Effector memory CD8-positive, alpha-beta T cell (primary cell): Measurements from ENCODE around the gene CCDC149.

ENCODE experiments used
- ATAC-seq: fragments of 150-1000 bp; cut with Tn5 transposase; replicated peaks from 2 replicates; pipeline ENCODE4 v1.10.0; 2021; ENCODE audit warnings: mild to moderate bottlenecking, moderate library complexity
- DNase-seq, 3 experiments: peaks; one replicate each; pipeline ENCODE4 v3.0.0; 2021
- H3K27ac Mint-ChIP-seq, 2 donors: one replicate each; pipeline ENCODE4 v1.8.0; 2022; ENCODE audit warnings: mild to moderate bottlenecking in 2 of 2, mixed read lengths in 2 of 2, moderate library complexity in 2 of 2
- H3K27me3 Mint-ChIP-seq, 2 donors: one replicate each; pipeline ENCODE4 v1.8.0; 2022; ENCODE audit warnings: mixed read lengths in 2 of 2
- H3K36me3 Mint-ChIP-seq: one replicate; pipeline ENCODE4 v1.8.0; 2022; ENCODE audit warnings: mild to moderate bottlenecking, moderate library complexity, mixed read lengths; ENCODE audit not compliant: insufficient read depth
- H3K4me1 Mint-ChIP-seq, 2 donors: one replicate each; pipeline ENCODE4 v1.8.0; 2022; ENCODE audit warnings: low read depth in 2 of 2, mixed read lengths in 2 of 2
- H3K4me3 Mint-ChIP-seq, 2 donors: one replicate each; pipeline ENCODE4 v1.8.0; 2022; ENCODE audit warnings: mild to moderate bottlenecking in 2 of 2, mixed read lengths in 2 of 2, moderate library complexity in 2 of 2
- H3K9me3 Mint-ChIP-seq, 2 donors: one replicate each; pipeline ENCODE4 v1.8.0; 2022; ENCODE audit warnings: mixed read lengths in 2 of 2

CCDC149 gene

GRCh38 chr4:24862073-24862751, 50.6 kb downstream of the CCDC149 start:
- Mint-ChIP-seq H3K36me3 (no peaks in the 10 kb centered on the region), H3K27me3 (peaks cover 0 to 25% of the 10 kb centered on the region in 2 donors), H3K27ac (no peak overlapping the region), H3K9me3 (peaks cover 0 to 2% of the 10 kb centered on the region in 2 donors), H3K4me3 (no peak overlapping the region), H3K4me1 (no peaks in the 10 kb centered on the region)
- DNase-seq: no peak
- no peak for ATAC-seq

- no peak for ATAC-seq
- Mint-ChIP-seq H3K27me3 (peaks cover 0 to 34% of the 10 kb centered on the region in 2 donors), H3K4me1 (no peaks in the 10 kb centered on the region), H3K27ac (no peak overlapping the region), H3K9me3 (no peaks in the 10 kb centered on the region), H3K36me3 (no peaks in the 10 kb centered on the region), H3K4me3 (no peak overlapping the region)
- no peak for DNase-seq
Measured at GRCh38 chr4:24858550-24858949, 54.3 kb downstream of the CCDC149 start.

- Mint-ChIP-seq H3K27ac (no peak overlapping the region), H3K4me3 (no peak overlapping the region), H3K4me1 (no peaks in the 10 kb centered on the region), H3K36me3 (no peaks in the 10 kb centered on the region), H3K27me3 (peaks cover 0 to 34% of the 10 kb centered on the region in 2 donors), H3K9me3 (no peaks in the 10 kb centered on the region)
- DNase-seq (no peak), ATAC-seq (no peak)
Measured at GRCh38 chr4:24858026-24858425, 54.8 kb downstream of the CCDC149 start.

- DNase-seq: no peak
Measured at GRCh38 chr4:24856586-24856985, 56.3 kb downstream of the CCDC149 start.

GRCh38 chr4:24855741-24856140, 57.1 kb downstream of the CCDC149 start:
- Mint-ChIP-seq H3K4me1 (no peaks in the 10 kb centered on the region), H3K4me3 (no peak overlapping the region), H3K27ac (no peak overlapping the region), H3K27me3 (peaks cover 0 to 34% of the 10 kb centered on the region in 2 donors), H3K9me3 (no peaks in the 10 kb centered on the region), H3K36me3 (no peaks in the 10 kb centered on the region)
- no peak for DNase-seq
- no peak for ATAC-seq

More at GRCh38 chr4:24856586-24856985, 56.3 kb downstream of the CCDC149 start:
- ATAC-seq: no peak
- H3K9me3 Mint-ChIP-seq: no peaks in the 10 kb centered on the region
- H3K4me1 Mint-ChIP-seq: no peaks in the 10 kb centered on the region
- no peaks in the 10 kb centered on the region for H3K36me3 Mint-ChIP-seq
- no peak overlapping the region for H3K4me3 Mint-ChIP-seq
- H3K27me3 Mint-ChIP-seq: peaks cover 0 to 34% of the 10 kb centered on the region in 2 donors
- no peak overlapping the region for H3K27ac Mint-ChIP-seq

- no peak overlapping the region for H3K27ac Mint-ChIP-seq
- ATAC-seq (no peak), DNase-seq (no peak)
- H3K9me3 Mint-ChIP-seq: peaks cover 0 to 7% of the 10 kb centered on the region in 2 donors
- H3K27me3 Mint-ChIP-seq: peaks cover 0 to 12% of the 10 kb centered on the region in 2 donors
- H3K4me1 Mint-ChIP-seq: no peaks in the 10 kb centered on the region
- H3K36me3 Mint-ChIP-seq: no peaks in the 10 kb centered on the region
- H3K4me3 Mint-ChIP-seq: no peak overlapping the region
Measured at GRCh38 chr4:24853142-24853541, 59.7 kb downstream of the CCDC149 start.

GRCh38 chr4:24850674-24851073, 62.2 kb downstream of the CCDC149 start:
- peaks cover 0 to 7% of the 10 kb centered on the region in 2 donors for H3K9me3 Mint-ChIP-seq
- H3K27me3 Mint-ChIP-seq: no peaks in the 10 kb centered on the region
- ATAC-seq: no peak
- H3K36me3 Mint-ChIP-seq: no peaks in the 10 kb centered on the region
- H3K4me3 Mint-ChIP-seq: no peak overlapping the region
- H3K4me1 Mint-ChIP-seq: no peaks in the 10 kb centered on the region
- DNase-seq: no peak
- no peak overlapping the region for H3K27ac Mint-ChIP-seq

GRCh38 chr4:24849756-24850155, 63.1 kb downstream of the CCDC149 start:
- no peak overlapping the region for H3K4me3 Mint-ChIP-seq
- ATAC-seq: no peak
- no peaks in the 10 kb centered on the region for H3K27me3 Mint-ChIP-seq
- no peak overlapping the region for H3K27ac Mint-ChIP-seq
- H3K36me3 Mint-ChIP-seq: no peaks in the 10 kb centered on the region
- DNase-seq: no peak
- no peaks in the 10 kb centered on the region for H3K4me1 Mint-ChIP-seq
- H3K9me3 Mint-ChIP-seq: peaks cover 0 to 7% of the 10 kb centered on the region in 2 donors

GRCh38 chr4:24849351-24849750, 63.5 kb downstream of the CCDC149 start:
- no peak for DNase-seq
- no peak overlapping the region for H3K4me3 Mint-ChIP-seq
- H3K4me1 Mint-ChIP-seq: no peaks in the 10 kb centered on the region
- no peak overlapping the region for H3K27ac Mint-ChIP-seq
- no peaks in the 10 kb centered on the region for H3K36me3 Mint-ChIP-seq
- H3K27me3 Mint-ChIP-seq: no peaks in the 10 kb centered on the region
- H3K9me3 Mint-ChIP-seq: peaks cover 0 to 7% of the 10 kb centered on the region in 2 donors
- no peak for ATAC-seq

- Mint-ChIP-seq H3K4me1 (no peaks in the 10 kb centered on the region), H3K27ac (no peak overlapping the region), H3K9me3 (peaks cover 0 to 7% of the 10 kb centered on the region in 2 donors), H3K27me3 (no peaks in the 10 kb centered on the region), H3K4me3 (no peak overlapping the region), H3K36me3 (no peaks in the 10 kb centered on the region)
- no peak for DNase-seq
- ATAC-seq: no peak
Measured at GRCh38 chr4:24846716-24847115, 66.1 kb downstream of the CCDC149 start.

- Mint-ChIP-seq H3K27me3 (no peaks in the 10 kb centered on the region), H3K4me1 (no peaks in the 10 kb centered on the region), H3K27ac (no peak overlapping the region), H3K9me3 (peaks cover 0 to 7% of the 10 kb centered on the region in 2 donors), H3K36me3 (no peaks in the 10 kb centered on the region), H3K4me3 (no peak overlapping the region)
- no peak for ATAC-seq
- DNase-seq: no peak
Measured at GRCh38 chr4:24845902-24846301, 66.9 kb downstream of the CCDC149 start.

- DNase-seq: no peak
- Mint-ChIP-seq H3K36me3 (no peaks in the 10 kb centered on the region), H3K27ac (no peak overlapping the region), H3K4me3 (no peak overlapping the region), H3K4me1 (no peaks in the 10 kb centered on the region), H3K27me3 (no peaks in the 10 kb centered on the region), H3K9me3 (peaks cover 0 to 3% of the 10 kb centered on the region in 2 donors)
- no peak for ATAC-seq
Measured at GRCh38 chr4:24845132-24845531, 67.7 kb downstream of the CCDC149 start.

- H3K27me3 Mint-ChIP-seq: no peaks in the 10 kb centered on the region
- H3K4me3 Mint-ChIP-seq: no peak overlapping the region
- H3K27ac Mint-ChIP-seq: no peak overlapping the region
- H3K9me3 Mint-ChIP-seq: no peaks in the 10 kb centered on the region
- H3K4me1 Mint-ChIP-seq: no peaks in the 10 kb centered on the region
- no peaks in the 10 kb centered on the region for H3K36me3 Mint-ChIP-seq
- DNase-seq (no peak), ATAC-seq (no peak)
Measured at GRCh38 chr4:24843096-24843495, 69.7 kb downstream of the CCDC149 start.

- DNase-seq (no peak), ATAC-seq (no peak)
- Mint-ChIP-seq H3K36me3 (no peaks in the 10 kb centered on the region), H3K4me3 (no peak overlapping the region), H3K9me3 (no peaks in the 10 kb centered on the region), H3K27me3 (no peaks in the 10 kb centered on the region), H3K4me1 (no peaks in the 10 kb centered on the region), H3K27ac (no peak overlapping the region)
Measured at GRCh38 chr4:24842356-24842755, 70.5 kb downstream of the CCDC149 start.
